ENCODE data around the gene KLHL3. TPM values are rescaled to one million over a fixed set of nuclear protein-coding genes. Genes with fewer than 3 reads are reported as not detected.
A peak's percentile ranks its signal among the peaks of the same experiment; 100 is the strongest.

Gene KLHL3
- total RNA-seq, 1 experiment from 2014 or later, result 16.9 TPM

GRCh38 chr5:137630216-137630971 lies 105.5 kb downstream of the KLHL3 start:
- Mint-ChIP-seq H3K4me1 (ENCODE audit: low read depth, unreplicated experiment) (peaks cover 9% of the 10 kb centered on the region), H3K4me3 (ENCODE audit: low read depth, unreplicated experiment) (no peak overlapping the region), H3K36me3 (ENCODE audit: insufficient read depth, unreplicated experiment) (no peaks in the 10 kb centered on the region), H3K27ac (ENCODE audit: unreplicated experiment) (no peak overlapping the region), H3K27me3 (ENCODE audit: unreplicated experiment) (no peaks in the 10 kb centered on the region), H3K9me3 (ENCODE audit: low read depth, unreplicated experiment) (peaks cover 2% of the 10 kb centered on the region)
- no TSS peak for BruUV-seq (replicated peaks)
- TF ChIP-seq CTCF (IDR thresholded peaks at IDR 0.05; ENCODE audit: unreplicated experiment), result no peak
- CTCF ChIA-PET, result interaction anchor here (0.6 to 2.4 kb wide), 14 partner anchors 13 to 438 kb away, joined by 3 to 62 read pairs (median 5); partner anchors contain the start of gene KLHL3
- DNase-seq, result no peak
- intact Hi-C loops (cut with micrococcal nuclease; ENCODE audit: unreplicated experiment), result loop anchor here (10.0 kb wide), 1 partner anchor 504 kb away; the partner anchor contains the start of gene NME5

- BruUV-seq (replicated peaks), result no TSS peak
- Mint-ChIP-seq H3K27ac (ENCODE audit: unreplicated experiment) (no peak overlapping the region), H3K36me3 (ENCODE audit: insufficient read depth, unreplicated experiment) (no peaks in the 10 kb centered on the region), H3K27me3 (ENCODE audit: unreplicated experiment) (no peaks in the 10 kb centered on the region), H3K9me3 (ENCODE audit: low read depth, unreplicated experiment) (peaks cover 2% of the 10 kb centered on the region), H3K4me1 (ENCODE audit: low read depth, unreplicated experiment) (peaks cover 14% of the 10 kb centered on the region), H3K4me3 (ENCODE audit: low read depth, unreplicated experiment) (no peak overlapping the region)
- intact Hi-C loops (cut with micrococcal nuclease; ENCODE audit: unreplicated experiment), result loop anchor here (1.0 to 10.0 kb wide), 5 partner anchors 31 to 505 kb away; partner anchors contain the start of gene NME5
- peak; percentile 39 for DNase-seq
- TF ChIP-seq CTCF (IDR thresholded peaks at IDR 0.05; ENCODE audit: unreplicated experiment), result peak; percentile 93
- CTCF ChIA-PET, result interaction anchor here (0.5 to 2.4 kb wide), 18 partner anchors 13 to 439 kb away, joined by 3 to 62 read pairs (median 4); partner anchors contain the start of gene KLHL3
Measured at GRCh38 chr5:137629646-137630045, 106.2 kb downstream of the KLHL3 start.

- Mint-ChIP-seq H3K9me3 (ENCODE audit: low read depth, unreplicated experiment) (peaks cover 2% of the 10 kb centered on the region), H3K27me3 (ENCODE audit: unreplicated experiment) (no peaks in the 10 kb centered on the region), H3K4me3 (ENCODE audit: low read depth, unreplicated experiment) (no peak overlapping the region), H3K27ac (ENCODE audit: unreplicated experiment) (no peak overlapping the region), H3K36me3 (ENCODE audit: insufficient read depth, unreplicated experiment) (no peaks in the 10 kb centered on the region), H3K4me1 (ENCODE audit: low read depth, unreplicated experiment) (peaks cover 15% of the 10 kb centered on the region)
- CTCF ChIA-PET, result interaction anchor here (0.6 to 0.9 kb wide), 2 partner anchors 424 to 1353 kb away, joined by 3 to 7 read pairs; no protein-coding TSS in a partner anchor
- intact Hi-C loops (cut with micrococcal nuclease; ENCODE audit: unreplicated experiment), result loop anchor here (2.0 kb wide), 2 partner anchors 33 to 441 kb away; no protein-coding TSS in a partner anchor
- no peak for TF ChIP-seq CTCF (IDR thresholded peaks at IDR 0.05; ENCODE audit: unreplicated experiment)
- no peak for DNase-seq
- BruUV-seq (replicated peaks), result no TSS peak
Measured at GRCh38 chr5:137627706-137628105, 108.2 kb downstream of the KLHL3 start.

GRCh38 chr5:137627293-137627692 lies 108.6 kb downstream of the KLHL3 start:
- CTCF ChIA-PET, result interaction anchor here (0.5 to 0.9 kb wide), 5 partner anchors 16 to 1352 kb away, joined by 3 to 8 read pairs (median 3); no protein-coding TSS in a partner anchor

More at GRCh38 chr5:137627293-137627692, 108.6 kb downstream of the KLHL3 start:
- intact Hi-C loops (cut with micrococcal nuclease; ENCODE audit: unreplicated experiment), result no loop called here
- Mint-ChIP-seq H3K27me3 (ENCODE audit: unreplicated experiment) (no peaks in the 10 kb centered on the region), H3K9me3 (ENCODE audit: low read depth, unreplicated experiment) (peaks cover 2% of the 10 kb centered on the region), H3K27ac (ENCODE audit: unreplicated experiment) (no peak overlapping the region), H3K4me1 (ENCODE audit: low read depth, unreplicated experiment) (peaks cover 15% of the 10 kb centered on the region), H3K36me3 (ENCODE audit: insufficient read depth, unreplicated experiment) (no peaks in the 10 kb centered on the region), H3K4me3 (ENCODE audit: low read depth, unreplicated experiment) (no peak overlapping the region)
- TF ChIP-seq CTCF (IDR thresholded peaks at IDR 0.05; ENCODE audit: unreplicated experiment), result no peak
- BruUV-seq (replicated peaks), result no TSS peak
- DNase-seq, result peak; percentile 19
